ENCODE results near the gene NFKB1.

Gene NFKB1

GRCh38 chr4:102501447-102501696, 213 bp downstream of the NFKB1 start:
- no peak for DNase-seq

GRCh38 chr4:102502543-102502818, 1.3 kb downstream of the NFKB1 start:
- no peak for DNase-seq

- no peak for DNase-seq
Observed at GRCh38 chr4:102503301-102503746, 2.2 kb downstream of the NFKB1 start.

- no peak for DNase-seq
Observed at GRCh38 chr4:102503831-102504786, 3.0 kb downstream of the NFKB1 start.

GRCh38 chr4:102504941-102505340, 3.8 kb downstream of the NFKB1 start:
- DNase-seq = no peak

- DNase-seq = no peak
Observed at GRCh38 chr4:102505708-102506107, 4.5 kb downstream of the NFKB1 start.

- no peak for DNase-seq
Observed at GRCh38 chr4:102506523-102506922, 5.4 kb downstream of the NFKB1 start.

GRCh38 chr4:102511830-102512605, 10.9 kb downstream of the NFKB1 start:
- no peak for DNase-seq

GRCh38 chr4:102514298-102514964, 13.3 kb downstream of the NFKB1 start:
- no peak for DNase-seq

- no peak for DNase-seq
Observed at GRCh38 chr4:102517753-102518152, 16.6 kb downstream of the NFKB1 start.

GRCh38 chr4:102518703-102519131, 17.6 kb downstream of the NFKB1 start:
- DNase-seq = no peak

- DNase-seq = no peak
Observed at GRCh38 chr4:102519925-102520324, 18.8 kb downstream of the NFKB1 start.

- no peak for DNase-seq
Observed at GRCh38 chr4:102521570-102521969, 20.4 kb downstream of the NFKB1 start.

- DNase-seq = no peak
Observed at GRCh38 chr4:102522031-102522440, 20.9 kb downstream of the NFKB1 start.

GRCh38 chr4:102524691-102525090, 23.5 kb downstream of the NFKB1 start:
- DNase-seq = no peak

GRCh38 chr4:102525097-102525496, 23.9 kb downstream of the NFKB1 start:
- DNase-seq = no peak

GRCh38 chr4:102525504-102525903, 24.3 kb downstream of the NFKB1 start:
- DNase-seq = no peak

GRCh38 chr4:102526532-102526931, 25.4 kb downstream of the NFKB1 start:
- DNase-seq = no peak

- no peak for DNase-seq
Observed at GRCh38 chr4:102527695-102528283, 26.6 kb downstream of the NFKB1 start.

GRCh38 chr4:102529977-102530376, 28.8 kb downstream of the NFKB1 start:
- DNase-seq = no peak

GRCh38 chr4:102530986-102531385, 29.8 kb downstream of the NFKB1 start:
- DNase-seq = no peak

GRCh38 chr4:102531462-102531861, 30.3 kb downstream of the NFKB1 start:
- no peak for DNase-seq

GRCh38 chr4:102533348-102533747, 32.2 kb downstream of the NFKB1 start:
- no peak for DNase-seq

Data from activated naive CD4-positive, alpha-beta T cell (primary cell).